DMS79 treated with DMSO at 0.1 percent for 48 hours (cell line): ENCODE data around the gene CITED4.
A peak's percentile ranks its signal among the peaks of the same experiment; 100 is the strongest.

Experiments used
- DNase-seq: peaks from one replicate; lab custom pipeline; 2025; lab: John Stamatoyannopoulos, UW

CITED4 gene

GRCh38 chr1:40886318-40887011 lies 24.3 kb upstream of the CITED4 start:
- DNase-seq: no peak

GRCh38 chr1:40884055-40884795 lies 22.1 kb upstream of the CITED4 start:
- no peak for DNase-seq

DNA sequence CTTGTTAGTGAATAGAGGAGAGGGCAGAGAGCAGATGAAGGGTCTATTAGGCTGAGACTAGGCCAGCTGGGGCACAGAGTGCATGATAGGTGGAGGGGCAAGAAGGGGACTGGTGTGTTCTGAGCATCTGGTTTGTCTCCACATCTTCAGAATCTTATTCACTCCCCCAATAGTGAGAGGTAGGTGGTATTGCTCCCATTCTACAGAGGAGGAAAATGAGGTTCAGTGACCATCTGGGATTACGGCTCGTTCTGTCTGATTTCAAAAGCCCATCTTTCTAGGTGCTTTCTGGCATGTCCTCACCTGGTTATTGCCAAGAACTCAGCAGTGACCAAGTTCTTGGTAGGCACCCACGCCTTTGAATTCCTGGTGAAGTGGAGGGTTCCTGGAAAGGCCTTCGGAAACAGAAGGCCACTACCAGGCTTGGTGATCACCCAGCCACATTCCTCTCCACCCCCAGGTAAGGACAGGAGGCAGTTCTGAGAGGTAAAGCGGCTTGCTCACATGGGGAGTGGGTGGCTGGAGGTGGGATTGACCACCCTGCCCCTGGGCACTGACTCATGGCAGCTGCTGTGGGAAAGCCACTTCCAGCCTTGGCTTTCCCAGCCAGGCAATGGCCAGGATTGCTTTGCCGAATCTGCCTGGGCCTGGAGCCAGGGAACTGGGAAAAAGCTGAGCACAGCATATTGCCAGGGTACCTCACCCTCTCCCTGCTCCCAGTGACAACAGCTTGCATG lies 18.8 kb upstream of the CITED4 start:
- DNase-seq: no peak

DNA sequence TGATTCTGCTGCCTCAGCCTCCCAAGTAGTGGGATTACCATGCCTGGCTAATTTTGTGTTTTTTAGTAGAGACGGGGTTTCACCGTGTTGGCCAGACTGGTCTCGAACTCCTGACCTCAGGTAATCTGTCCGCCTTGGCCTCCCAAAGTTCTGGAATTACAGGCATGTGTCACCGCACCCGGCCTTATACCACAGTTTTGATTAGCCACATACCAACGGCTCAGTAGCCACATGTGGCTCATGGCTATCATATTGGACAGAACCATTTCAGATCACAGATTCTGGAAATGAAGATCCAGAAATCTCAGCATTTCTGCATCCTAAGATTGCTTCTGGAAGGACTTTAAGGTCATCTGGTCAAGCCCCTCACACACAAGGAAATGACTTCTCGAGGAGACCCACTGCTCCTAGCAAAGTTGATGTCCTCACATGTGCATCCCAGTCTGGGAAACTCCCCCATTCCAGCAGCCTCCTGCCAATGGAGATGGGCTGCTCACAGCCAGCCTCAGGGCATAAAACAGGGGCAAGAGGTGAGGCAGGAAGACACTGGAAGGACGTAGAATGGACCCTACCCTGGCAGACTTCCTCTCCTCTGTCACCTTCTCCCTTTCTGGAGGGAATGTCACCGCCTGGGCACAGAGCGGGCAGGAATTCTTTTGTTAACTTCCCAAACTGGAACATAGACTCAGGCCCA lies 17.5 kb upstream of the CITED4 start:
- no peak for DNase-seq

DNA sequence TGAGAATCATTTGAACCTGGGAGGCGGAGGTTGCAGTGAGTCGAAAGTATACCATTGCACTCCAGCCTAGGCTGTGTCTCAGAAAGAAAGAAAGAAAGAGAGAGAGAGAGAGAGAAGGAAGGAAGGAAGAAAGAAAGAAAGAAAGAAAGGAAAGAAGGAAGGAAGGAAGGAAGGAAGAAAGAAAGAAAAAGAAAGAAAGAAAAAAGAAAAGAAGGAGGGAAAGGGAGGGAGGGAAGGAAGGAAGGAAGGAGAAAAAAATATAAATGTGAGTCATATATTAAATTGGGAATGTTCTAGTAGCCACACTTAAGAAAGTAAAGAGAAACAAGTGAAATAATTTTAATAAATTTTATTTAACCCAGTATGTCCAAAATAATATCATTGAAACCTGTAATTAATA lies 16.7 kb upstream of the CITED4 start:
- DNase-seq: no peak

GRCh38 chr1:40877698-40878097 lies 15.5 kb upstream of the CITED4 start:
- no peak for DNase-seq

GRCh38 chr1:40876891-40877290 lies 14.7 kb upstream of the CITED4 start:
- DNase-seq: no peak

- DNase-seq: no peak
Observed at GRCh38 chr1:40876436-40876761, 14.2 kb upstream of the CITED4 start.

DNA sequence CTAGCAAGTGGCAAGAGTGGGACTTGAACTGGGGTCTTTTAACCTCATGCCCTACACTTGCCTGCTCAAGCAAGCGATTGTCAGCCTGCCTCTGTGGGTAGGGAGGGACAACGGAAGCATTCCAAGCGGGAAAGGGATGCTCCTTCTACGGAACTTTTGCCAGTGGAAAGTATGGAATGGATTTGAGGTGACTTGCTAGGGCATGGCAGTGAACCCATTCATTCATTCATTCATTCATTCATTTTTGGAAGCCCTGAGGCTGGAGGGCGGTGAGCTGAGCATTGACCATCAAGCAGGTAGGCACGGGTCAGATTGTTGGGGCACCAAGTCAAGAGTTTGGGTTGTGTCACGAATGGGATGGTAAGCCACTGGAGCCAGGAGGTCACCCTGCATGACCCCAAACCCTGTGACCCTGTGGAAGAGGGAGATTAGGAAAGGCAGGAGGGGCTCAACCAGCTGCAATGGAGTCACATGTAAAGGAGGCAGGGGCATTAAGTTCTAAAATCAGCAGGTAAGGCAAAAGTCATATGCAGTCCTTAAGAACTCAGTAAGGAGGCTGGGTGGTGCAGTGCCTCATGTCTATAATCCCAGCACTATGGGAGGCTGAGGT lies 11.8 kb upstream of the CITED4 start:
- no peak for DNase-seq

GRCh38 chr1:40872276-40872675 lies 10.1 kb upstream of the CITED4 start:
- no peak for DNase-seq

GRCh38 chr1:40870135-40870728 lies 8.1 kb upstream of the CITED4 start:
- DNase-seq: no peak

- no peak for DNase-seq
Observed at GRCh38 chr1:40868051-40868723, 6.0 kb upstream of the CITED4 start.

GRCh38 chr1:40861224-40862003 lies 749 bp downstream of the CITED4 start:
- DNase-seq: peak; percentile 10

DNA sequence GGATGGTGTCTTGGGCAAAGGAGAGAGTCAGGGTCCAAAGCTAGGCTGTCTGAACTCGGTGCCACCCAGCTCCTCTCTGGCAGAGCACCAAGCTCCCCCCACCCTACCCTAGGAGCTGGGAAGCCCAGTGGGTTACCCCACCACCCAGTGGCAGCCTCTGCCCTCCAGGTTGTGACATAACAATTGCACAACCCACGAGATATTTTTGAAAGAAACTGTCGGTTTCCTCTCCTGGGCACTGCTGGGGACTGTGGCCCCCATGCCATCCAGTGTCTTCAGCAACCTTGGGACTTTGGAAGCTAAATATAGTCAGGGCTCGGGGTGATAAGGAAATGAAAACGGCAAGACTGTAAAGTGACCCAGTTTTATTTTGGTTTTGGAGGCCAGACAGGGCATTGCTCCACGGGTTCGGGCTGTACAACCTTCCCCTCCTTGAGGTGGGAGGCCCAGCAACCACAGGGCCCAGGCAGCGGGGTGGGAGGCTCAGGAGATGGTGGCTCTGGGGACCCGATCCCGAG lies 1.4 kb downstream of the CITED4 start:
- DNase-seq: no peak

DNA sequence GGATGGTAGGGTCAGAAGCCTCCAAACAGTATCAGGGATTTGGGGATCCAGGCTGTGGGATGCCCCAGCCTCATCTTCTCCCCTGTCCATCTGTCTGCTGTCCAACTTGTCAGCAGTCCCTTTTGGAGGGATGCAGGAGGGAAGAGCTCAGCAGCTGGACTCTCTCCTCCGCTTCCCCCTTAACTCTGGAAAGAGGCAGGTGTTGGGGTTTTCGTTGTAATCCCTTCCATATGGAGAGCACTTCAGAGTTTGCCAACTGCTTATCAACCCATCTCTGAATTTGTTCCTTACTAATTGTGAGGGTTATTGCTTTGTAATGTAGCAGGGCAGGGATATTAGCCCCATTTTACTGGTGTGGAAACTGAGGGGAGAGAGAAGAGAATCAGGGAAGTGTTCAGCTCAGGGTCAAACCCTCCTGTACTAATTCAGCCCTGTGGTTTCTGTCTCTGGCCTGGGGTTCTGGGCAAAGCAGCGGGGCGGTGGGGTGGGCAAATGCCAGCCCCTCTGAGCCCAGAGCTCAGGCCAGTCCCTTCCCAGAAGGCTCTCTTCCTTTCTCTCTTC lies 3.2 kb downstream of the CITED4 start:
- no peak for DNase-seq

GRCh38 chr1:40857737-40858136 lies 4.4 kb downstream of the CITED4 start:
- peak; percentile 67 for DNase-seq

DNA sequence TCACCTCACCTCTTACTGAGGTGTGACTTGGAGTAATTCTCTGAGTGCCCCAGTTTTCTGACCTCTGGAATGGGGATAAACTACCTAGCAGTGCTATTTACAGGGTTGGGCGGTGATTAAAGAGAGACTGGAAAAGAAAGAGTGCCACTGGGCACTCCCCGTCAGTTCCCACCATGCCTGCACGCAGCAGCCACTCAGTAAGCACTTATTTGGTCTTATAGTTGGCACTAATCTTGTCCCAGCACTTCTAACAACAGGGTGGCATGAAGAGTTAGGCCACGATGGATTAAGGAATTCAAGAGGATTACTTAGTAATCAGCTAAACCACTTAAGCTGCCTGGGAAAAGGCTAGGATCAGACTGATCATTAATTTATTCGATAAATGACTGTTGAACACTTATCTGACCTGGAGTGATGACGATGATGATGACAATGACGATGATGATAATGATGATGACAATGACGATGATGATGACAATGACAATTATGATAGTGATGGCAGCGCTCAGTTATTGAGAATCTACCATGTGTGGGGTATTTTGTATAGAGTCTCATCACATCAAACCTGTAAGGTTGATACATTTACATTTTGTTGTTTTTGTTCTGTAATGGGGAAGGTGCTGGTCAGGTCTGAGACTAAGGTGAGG lies 5.4 kb downstream of the CITED4 start:
- no peak for DNase-seq

DNA sequence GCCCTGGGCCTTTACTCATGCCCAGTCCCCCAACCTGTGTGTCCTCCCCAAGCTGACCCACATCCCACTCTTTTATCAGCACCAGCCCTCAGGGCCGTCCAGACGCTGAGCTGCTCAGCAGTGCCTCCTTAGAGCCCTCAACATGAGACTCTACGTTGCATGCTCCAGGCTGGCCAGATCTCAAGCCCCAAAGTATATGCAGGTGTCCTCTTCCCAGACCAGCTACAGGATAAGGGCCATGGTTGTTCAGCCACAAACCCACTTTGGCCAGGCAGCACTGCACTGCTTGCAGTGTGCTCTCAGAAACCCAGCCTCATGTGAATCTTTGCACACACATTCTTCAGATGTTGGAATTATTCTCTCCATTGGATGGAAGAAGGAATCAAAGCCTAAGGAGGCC lies 6.0 kb downstream of the CITED4 start:
- DNase-seq: no peak

GRCh38 chr1:40855513-40855912 lies 6.7 kb downstream of the CITED4 start:
- no peak for DNase-seq

- no peak for DNase-seq
Observed at GRCh38 chr1:40853885-40854170, 8.3 kb downstream of the CITED4 start.
